Left ventricle myocardium inferior (tissue), 1 donor: ENCODE data around the gene NRIP1. TPM values are rescaled to one million over a fixed set of nuclear protein-coding genes. Genes with fewer than 3 reads are reported as not detected.

Experiments used
- DNase-seq: peaks from one replicate; pipeline ENCODE4 v3.0.0-alpha.2; 2020
- H3K27ac ChIP-seq: fragments of 200-600 bp; replicated peaks from 2 replicates; pipeline ENCODE4 v1.8.0; 2021
- H3K27me3 ChIP-seq: fragments of 200-600 bp; 2 replicates; pipeline ENCODE4 v1.8.0; 2021; ENCODE audit warnings: low read depth
- H3K36me3 ChIP-seq: fragments of 200-600 bp; 2 replicates; pipeline ENCODE4 v1.8.0; 2021
- H3K4me1 ChIP-seq: fragments of 200-600 bp; 2 replicates; pipeline ENCODE4 v1.8.0; 2021
- H3K4me3 ChIP-seq: fragments of 200-600 bp; 2 replicates; pipeline ENCODE4 v1.8.0; 2021; ENCODE audit warnings: mild to moderate bottlenecking, moderate library complexity
- H3K9me3 ChIP-seq: fragments of 200-600 bp; replicated peaks from 2 replicates; pipeline ENCODE4 v1.8.0; 2021
- intact Hi-C: fragments of 100-400 bp; cut with micrococcal nuclease; formaldehyde crosslinking; loops from one replicate; pipeline ENCODE4 v1.11.0; 2022
- long read RNA-seq: library from polyadenylated mRNA; unstranded; transcript quantifications from one replicate; pipeline ENCODE4 v2.0.0, GENCODE V29; 2021
- total RNA-seq: library from RNA; stranded (reverse); fragmentation: NEBNext Ultra II Directional; extraction: Animal tissue kit (Norgen Biotek cat#: 25700); gene quantifications from one replicate; pipeline ENCODE4 v1.2.1, GENCODE V29; 2021
- TF ChIP-seq, protein P1 (sequence below): fragments of 200-600 bp; IDR thresholded peaks from 2 replicates; pipeline ENCODE4 v1.8.0; 2021; ENCODE audit warnings: antibody characterized with exemption, mild to moderate bottlenecking, borderline replicate concordance
- donor health status: DM: no; HTN: yes; CAD: no; lungs with severe emphysema.

The NRIP1 gene, protein sequence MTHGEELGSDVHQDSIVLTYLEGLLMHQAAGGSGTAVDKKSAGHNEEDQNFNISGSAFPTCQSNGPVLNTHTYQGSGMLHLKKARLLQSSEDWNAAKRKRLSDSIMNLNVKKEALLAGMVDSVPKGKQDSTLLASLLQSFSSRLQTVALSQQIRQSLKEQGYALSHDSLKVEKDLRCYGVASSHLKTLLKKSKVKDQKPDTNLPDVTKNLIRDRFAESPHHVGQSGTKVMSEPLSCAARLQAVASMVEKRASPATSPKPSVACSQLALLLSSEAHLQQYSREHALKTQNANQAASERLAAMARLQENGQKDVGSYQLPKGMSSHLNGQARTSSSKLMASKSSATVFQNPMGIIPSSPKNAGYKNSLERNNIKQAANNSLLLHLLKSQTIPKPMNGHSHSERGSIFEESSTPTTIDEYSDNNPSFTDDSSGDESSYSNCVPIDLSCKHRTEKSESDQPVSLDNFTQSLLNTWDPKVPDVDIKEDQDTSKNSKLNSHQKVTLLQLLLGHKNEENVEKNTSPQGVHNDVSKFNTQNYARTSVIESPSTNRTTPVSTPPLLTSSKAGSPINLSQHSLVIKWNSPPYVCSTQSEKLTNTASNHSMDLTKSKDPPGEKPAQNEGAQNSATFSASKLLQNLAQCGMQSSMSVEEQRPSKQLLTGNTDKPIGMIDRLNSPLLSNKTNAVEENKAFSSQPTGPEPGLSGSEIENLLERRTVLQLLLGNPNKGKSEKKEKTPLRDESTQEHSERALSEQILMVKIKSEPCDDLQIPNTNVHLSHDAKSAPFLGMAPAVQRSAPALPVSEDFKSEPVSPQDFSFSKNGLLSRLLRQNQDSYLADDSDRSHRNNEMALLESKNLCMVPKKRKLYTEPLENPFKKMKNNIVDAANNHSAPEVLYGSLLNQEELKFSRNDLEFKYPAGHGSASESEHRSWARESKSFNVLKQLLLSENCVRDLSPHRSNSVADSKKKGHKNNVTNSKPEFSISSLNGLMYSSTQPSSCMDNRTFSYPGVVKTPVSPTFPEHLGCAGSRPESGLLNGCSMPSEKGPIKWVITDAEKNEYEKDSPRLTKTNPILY (N-terminal part only)
- total RNA-seq: 16.8 TPM
- long read RNA-seq, full-length matches to known transcripts: 2 of 9 reads
- long read RNA-seq, partial matches to known transcripts: 0 of 9 reads
- long read RNA-seq, other reads (novel, unspliced or antisense): 7 of 9 reads

DNA sequence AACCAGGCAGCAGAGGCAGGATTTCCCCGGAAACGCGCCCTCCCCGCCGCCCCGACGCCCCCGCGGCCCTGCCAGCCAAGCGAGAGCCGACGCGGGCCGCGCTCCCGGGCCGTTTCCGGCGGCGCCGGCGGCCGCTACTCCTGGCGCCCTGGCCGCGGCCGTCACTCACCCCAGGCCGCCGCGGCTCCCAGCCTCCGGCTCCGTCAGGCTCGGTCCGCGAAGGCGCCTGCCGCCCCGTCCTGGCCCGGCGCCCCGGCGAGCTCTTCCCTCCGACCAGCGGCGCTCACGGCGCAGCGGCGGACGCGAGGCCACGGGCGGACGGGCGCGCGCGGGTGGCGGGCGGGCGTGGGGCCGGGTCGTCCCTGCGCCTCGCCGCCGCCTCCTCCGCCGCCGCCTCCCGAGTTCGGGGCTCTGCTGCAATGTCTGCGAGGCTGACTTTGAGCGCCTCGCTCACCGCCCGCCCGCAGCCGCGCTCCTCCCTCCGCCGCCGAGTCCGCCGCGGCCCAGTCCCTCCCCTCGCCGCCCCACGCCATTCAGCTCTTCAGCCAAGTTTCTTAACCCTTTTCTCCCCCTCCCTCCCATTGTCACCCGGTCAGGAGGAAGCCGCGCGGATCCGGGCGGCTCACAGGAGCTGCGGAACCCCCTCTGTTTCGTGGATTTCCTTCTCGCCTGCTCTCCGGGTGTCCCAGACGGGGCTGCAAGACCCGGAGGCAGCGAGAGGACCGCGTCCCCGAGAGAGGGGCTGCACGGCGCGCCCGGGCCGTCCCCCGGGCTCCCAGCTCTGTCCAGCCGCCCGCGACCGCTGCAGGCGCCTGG, at the start of gene NRIP1:
Gene NRIP1 (minus strand): TSS at position 425 of the 816 bp plus-strand sequence. CDS start 96,808 bp downstream, outside the sequence.
- Histone ChIP-seq H3K9me3 (no peaks in the 10 kb centered on the region), H3K27me3 (no peaks in the 10 kb centered on the region), H3K4me1 (peaks cover 62% of the 10 kb centered on the region), H3K4me3 (peak within 1 kb of the TSS; percentile 95), H3K36me3 (no peaks in the 10 kb centered on the region), H3K27ac (peak within 1 kb of the TSS; percentile 97)
- intact Hi-C loops: loop anchor here (5.0 kb wide), 1 partner anchor 418 kb away; no protein-coding TSS in a partner anchor
- TF ChIP-seq, protein P1, sequence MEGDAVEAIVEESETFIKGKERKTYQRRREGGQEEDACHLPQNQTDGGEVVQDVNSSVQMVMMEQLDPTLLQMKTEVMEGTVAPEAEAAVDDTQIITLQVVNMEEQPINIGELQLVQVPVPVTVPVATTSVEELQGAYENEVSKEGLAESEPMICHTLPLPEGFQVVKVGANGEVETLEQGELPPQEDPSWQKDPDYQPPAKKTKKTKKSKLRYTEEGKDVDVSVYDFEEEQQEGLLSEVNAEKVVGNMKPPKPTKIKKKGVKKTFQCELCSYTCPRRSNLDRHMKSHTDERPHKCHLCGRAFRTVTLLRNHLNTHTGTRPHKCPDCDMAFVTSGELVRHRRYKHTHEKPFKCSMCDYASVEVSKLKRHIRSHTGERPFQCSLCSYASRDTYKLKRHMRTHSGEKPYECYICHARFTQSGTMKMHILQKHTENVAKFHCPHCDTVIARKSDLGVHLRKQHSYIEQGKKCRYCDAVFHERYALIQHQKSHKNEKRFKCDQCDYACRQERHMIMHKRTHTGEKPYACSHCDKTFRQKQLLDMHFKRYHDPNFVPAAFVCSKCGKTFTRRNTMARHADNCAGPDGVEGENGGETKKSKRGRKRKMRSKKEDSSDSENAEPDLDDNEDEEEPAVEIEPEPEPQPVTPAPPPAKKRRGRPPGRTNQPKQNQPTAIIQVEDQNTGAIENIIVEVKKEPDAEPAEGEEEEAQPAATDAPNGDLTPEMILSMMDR: no peak
- peak; percentile 92 for DNase-seq

DNA sequence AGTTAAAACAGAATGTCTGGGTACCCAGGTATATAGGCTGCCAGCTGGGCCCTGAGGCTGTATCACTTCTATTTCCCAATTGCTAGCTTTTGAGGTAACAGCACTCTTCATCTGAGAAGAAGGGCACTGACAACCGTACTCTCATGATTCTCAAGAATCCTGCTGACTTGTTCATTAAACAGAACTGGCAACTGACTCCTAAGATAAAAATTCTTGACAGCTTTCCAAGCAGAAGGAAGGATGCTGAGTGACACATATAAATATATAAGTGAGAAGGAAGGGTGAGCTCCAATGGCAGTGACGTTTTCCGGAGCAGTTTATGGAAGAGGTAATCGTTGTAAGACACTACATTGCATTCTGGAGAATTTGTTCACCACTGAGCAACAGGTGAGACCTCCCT, 48.1 kb upstream of the NRIP1 start:
- H3K4me1 ChIP-seq: no peaks in the 10 kb centered on the region
- H3K4me3 ChIP-seq: no peak overlapping the region
- H3K27me3 ChIP-seq: no peaks in the 10 kb centered on the region
- no peak for DNase-seq
- H3K36me3 ChIP-seq: no peaks in the 10 kb centered on the region
- no peaks in the 10 kb centered on the region for H3K9me3 ChIP-seq
- intact Hi-C loops: no loop called here
- TF ChIP-seq, protein P1: no peak
- no peak overlapping the region for H3K27ac ChIP-seq

DNA sequence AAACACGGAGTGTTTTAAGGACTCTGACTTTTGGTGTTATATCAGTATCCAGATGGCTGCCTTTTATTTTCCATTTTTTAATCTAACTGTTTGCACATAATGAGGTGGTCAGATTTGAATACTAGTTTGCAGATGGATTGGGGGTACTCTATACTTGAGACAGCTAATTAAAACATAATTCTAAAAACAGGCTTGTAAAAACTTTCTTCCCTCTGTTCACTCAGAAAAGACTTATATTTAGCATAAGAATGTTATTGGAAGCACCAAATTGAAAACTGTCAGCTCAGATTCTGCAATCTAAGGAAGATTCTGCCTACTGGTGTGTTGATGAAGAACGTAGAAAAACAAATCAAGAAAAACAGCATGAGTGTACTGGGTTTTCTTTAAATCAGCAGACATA, 44.0 kb upstream of the NRIP1 start:
- no peak for DNase-seq
- no peak overlapping the region for H3K4me3 ChIP-seq
- H3K4me1 ChIP-seq: no peaks in the 10 kb centered on the region
- no peak overlapping the region for H3K27ac ChIP-seq
- intact Hi-C loops: no loop called here
- no peaks in the 10 kb centered on the region for H3K27me3 ChIP-seq
- H3K36me3 ChIP-seq: no peaks in the 10 kb centered on the region
- TF ChIP-seq, protein P1: no peak
- no peaks in the 10 kb centered on the region for H3K9me3 ChIP-seq

DNA sequence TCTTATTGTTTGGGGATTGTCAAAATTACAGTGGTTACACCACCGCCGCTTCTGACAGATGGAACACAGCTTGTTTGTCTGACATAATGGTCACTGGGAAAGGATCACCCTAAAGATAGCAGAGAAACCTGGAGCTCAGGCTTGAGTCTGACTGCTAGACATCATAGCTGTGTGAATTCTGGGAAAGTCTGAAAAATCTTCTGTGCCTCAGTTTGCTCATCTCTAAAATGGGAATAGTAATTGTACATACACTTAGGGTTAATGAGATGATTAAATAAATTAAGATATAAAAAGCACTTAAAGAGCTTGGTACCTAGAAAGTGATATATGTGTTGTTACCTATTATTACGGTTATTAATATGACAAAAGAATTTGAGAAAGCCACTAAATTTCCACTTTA, 39.7 kb upstream of the NRIP1 start:
- no peaks in the 10 kb centered on the region for H3K36me3 ChIP-seq
- TF ChIP-seq, protein P1: no peak
- no peak for DNase-seq
- no peaks in the 10 kb centered on the region for H3K27me3 ChIP-seq
- H3K27ac ChIP-seq: no peak overlapping the region
- no peak overlapping the region for H3K4me3 ChIP-seq
- H3K4me1 ChIP-seq: no peaks in the 10 kb centered on the region
- intact Hi-C loops: no loop called here
- no peaks in the 10 kb centered on the region for H3K9me3 ChIP-seq
